HL-60 (cell line): Measurements from ENCODE around the gene TADA2A.

Source experiments
- CTCF ChIP-seq: IDR thresholded peaks from one replicate; pipeline ENCODE4 v1.5.1; 2011; ENCODE audit warnings: low read length, control low read depth, inconsistent platforms; ENCODE audit not compliant: insufficient read depth
- GABPA ChIP-seq: IDR thresholded peaks from 2 replicates; pipeline ENCODE4 v1.6.1; 2012; ENCODE audit warnings: low read depth
- POLR2AphosphoS5 ChIP-seq: IDR thresholded peaks from 2 replicates; pipeline ENCODE4 v1.6.1; 2012; ENCODE audit warnings: low read depth
- REST ChIP-seq: IDR thresholded peaks from 2 replicates; pipeline ENCODE4 v1.6.1; 2012; ENCODE audit warnings: low read depth; ENCODE audit not compliant: insufficient replicate concordance
- SPI1 ChIP-seq: IDR thresholded peaks from 2 replicates; pipeline ENCODE4 v1.6.1; 2012; ENCODE audit warnings: low read depth, mild to moderate bottlenecking, borderline replicate concordance

- TF ChIP-seq POLR2AphosphoS5, result peak; percentile 56; the same call in 1 of the 2 replicates
- no peak for TF ChIP-seq CTCF
- TF ChIP-seq REST, result no peak
- TF ChIP-seq GABPA, result no peak
- no peak for TF ChIP-seq SPI1
These were observed at the start of gene TADA2A, which contains the start of gene ACACA for GRCh38 chr17:37406635-37407461.
